ENCODE data around the gene EEF1A2.

EEF1A2 gene

DNA sequence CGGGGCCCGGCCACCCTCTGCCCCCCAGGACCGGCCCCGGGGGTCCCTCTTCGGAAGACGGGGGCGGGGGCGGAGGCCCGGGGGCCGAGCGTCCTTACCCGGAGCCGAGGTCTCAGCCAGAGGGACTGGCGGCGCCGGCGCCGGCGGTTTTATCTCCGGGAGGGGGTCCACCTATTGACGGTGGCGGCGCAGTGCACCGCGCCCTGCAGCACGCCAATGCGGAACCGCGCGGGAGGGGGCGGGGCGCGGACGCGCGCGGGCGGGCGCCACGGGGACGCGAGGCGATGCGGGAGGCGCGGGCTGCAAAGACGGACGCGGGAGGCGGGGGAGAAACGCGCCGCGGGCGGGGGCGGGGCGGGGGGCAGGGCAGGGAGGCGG lies at the start of gene EEF1A2:
Gene EEF1A2 (minus strand): TSS at position 124 of the 378 bp plus-strand sequence. CDS start 1,320 bp downstream, outside the sequence.
- H3K27ac ChIP-seq = peak within 1 kb of the TSS; percentile 71
- no peak for TF ChIP-seq ZFX (IDR thresholded peaks at IDR 0.05; ENCODE audit: borderline replicate concordance)
- TF ChIP-seq, protein P1, sequence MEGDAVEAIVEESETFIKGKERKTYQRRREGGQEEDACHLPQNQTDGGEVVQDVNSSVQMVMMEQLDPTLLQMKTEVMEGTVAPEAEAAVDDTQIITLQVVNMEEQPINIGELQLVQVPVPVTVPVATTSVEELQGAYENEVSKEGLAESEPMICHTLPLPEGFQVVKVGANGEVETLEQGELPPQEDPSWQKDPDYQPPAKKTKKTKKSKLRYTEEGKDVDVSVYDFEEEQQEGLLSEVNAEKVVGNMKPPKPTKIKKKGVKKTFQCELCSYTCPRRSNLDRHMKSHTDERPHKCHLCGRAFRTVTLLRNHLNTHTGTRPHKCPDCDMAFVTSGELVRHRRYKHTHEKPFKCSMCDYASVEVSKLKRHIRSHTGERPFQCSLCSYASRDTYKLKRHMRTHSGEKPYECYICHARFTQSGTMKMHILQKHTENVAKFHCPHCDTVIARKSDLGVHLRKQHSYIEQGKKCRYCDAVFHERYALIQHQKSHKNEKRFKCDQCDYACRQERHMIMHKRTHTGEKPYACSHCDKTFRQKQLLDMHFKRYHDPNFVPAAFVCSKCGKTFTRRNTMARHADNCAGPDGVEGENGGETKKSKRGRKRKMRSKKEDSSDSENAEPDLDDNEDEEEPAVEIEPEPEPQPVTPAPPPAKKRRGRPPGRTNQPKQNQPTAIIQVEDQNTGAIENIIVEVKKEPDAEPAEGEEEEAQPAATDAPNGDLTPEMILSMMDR (IDR thresholded peaks at IDR 0.05) = peak; percentile 59

DNA sequence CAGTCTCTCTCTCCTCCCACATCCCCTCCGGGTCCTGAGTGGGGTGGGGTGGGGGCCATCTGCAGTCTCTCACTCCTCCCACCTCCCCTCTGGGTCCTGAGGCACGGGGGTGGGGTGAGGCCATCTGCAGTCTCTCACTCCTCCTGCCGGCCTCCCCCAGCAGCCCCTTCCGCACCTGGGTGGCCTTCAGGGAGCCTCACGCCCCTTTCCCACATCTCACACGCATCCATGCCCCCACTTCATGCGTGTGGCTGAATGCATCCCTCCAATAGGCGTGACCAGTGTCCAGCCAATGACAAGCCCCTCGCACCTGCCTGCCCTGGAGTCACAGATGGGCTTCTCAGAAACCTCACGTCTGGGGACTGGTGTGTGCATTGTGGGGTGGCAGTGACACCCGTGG lies 49.7 kb upstream of the EEF1A2 start:
- H3K27ac ChIP-seq = no peak overlapping the region
- TF ChIP-seq ZFX (IDR thresholded peaks at IDR 0.05; ENCODE audit: borderline replicate concordance) = no peak
- TF ChIP-seq, protein P1 (IDR thresholded peaks at IDR 0.05) = no peak

DNA sequence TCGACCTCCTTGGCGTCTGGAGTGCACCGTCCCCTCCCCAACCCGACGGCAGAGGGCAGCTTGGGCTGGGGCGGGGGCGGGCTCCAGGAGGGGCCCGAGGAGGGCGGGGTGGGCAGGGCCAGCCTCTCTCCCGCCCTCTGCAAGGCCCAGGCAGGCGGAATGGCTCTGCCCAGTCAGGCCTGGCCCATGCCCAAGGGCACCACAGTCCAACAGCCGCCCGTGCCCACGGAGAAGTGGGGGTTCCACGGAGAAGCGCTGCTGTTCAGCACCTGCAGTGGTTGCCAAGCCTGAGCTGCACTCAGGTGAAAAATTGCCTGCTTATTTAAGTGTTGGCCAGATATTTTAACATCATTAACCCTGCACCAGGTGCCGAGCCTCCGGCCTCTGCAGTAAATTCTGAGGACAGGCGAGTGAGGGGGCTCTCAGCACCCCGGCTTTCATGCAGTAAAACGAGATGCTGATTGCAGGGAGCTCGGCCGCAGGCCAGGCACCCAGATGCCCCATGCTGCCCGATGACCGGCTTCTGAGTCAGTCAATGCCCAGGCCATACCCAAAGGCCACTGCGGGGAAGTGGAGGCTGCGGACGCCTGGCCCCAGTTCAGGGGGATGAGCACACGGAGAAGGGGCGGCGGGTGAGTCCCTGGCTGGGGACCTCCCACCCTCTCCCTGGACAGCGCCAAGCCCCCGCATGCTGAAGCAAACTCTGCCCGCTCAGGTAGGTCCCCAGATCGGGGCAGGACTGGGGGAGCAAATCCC lies 49.0 kb upstream of the EEF1A2 start, which contains the start of gene SRMS:
Gene SRMS (minus strand): TSS at position 25 of the 756 bp plus-strand sequence. CDS start 286 bp downstream, outside the sequence.
- no peak within 1 kb of the TSS for H3K27ac ChIP-seq
- TF ChIP-seq ZFX (IDR thresholded peaks at IDR 0.05; ENCODE audit: borderline replicate concordance) = no peak
- TF ChIP-seq, protein P1 (IDR thresholded peaks at IDR 0.05) = no peak

DNA sequence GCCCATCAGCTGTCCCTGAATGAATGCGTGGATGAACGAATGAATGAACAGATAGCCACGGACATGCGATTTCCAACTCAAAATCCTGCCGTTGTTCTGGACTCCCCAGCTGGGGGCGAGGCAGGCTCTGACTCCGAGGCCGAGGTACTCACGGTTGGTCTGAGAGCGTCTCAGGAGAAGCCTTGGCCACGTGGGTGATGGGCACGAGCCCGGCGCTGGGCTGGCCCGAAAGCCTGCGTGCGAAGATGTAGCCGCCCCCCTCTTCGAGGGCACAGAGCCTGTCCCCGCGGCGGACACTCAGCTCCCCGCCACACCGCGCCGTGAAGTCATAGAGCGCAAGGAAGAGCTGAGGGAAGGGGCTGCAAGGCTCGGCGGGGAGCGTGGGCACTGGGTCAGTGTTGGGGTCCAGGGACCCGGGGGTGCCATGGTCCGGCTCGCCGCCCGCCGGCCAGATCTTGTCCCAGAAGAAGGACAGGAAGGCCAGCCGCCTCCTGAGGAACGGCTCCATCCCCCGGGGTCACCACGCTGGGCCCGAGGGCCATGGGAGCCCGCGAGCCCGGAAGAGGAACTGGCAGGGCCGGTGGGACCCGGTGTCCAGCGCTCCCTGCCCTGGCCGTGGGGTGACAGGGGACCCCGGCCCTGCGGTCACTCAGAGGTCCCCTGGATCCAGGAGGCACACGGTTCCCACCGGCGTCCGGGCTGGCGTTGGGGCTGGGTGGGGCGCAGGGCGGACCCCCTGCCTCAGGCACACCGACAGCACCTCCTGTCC lies 48.3 kb upstream of the EEF1A2 start:
- TF ChIP-seq ZFX (IDR thresholded peaks at IDR 0.05; ENCODE audit: borderline replicate concordance) = no peak
- TF ChIP-seq, protein P1 (IDR thresholded peaks at IDR 0.05) = no peak
- H3K27ac ChIP-seq = no peak overlapping the region

DNA sequence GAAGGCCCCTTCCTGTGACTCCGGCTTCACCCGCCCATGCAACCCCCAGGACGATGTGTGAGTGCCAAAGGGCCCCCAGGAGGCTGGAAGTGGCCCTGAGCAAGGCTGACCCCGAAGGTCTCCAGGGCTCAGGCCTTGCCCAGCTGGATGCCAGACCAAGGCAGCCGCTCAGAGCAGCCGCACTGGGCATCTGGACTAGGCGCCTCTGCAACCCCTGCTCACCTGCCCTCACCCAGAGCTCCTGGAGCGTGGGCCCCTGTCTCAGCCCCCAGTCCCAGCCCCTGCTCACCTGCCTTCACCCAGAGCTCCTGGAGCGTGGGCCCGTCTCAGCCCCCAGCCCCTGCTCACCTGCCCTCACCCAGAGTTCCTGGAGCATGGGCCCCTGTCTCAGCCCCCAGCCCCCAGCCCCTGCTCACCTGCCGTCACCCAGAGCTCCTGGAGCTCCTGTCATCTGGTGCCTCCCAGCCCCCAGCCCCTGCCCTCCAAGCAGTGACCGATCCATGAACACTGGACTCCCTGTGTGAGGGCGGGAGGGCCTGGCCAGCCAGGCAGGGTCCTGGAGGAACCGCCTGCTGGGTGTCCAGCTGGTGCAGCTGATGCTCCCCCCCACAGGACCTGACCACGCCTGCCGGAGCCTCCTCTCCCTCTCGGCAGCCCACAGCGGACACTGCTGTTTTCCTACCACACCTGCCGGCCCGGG lies 47.5 kb upstream of the EEF1A2 start:
- H3K27ac ChIP-seq = no peak overlapping the region
- TF ChIP-seq, protein P1 (IDR thresholded peaks at IDR 0.05) = no peak
- no peak for TF ChIP-seq ZFX (IDR thresholded peaks at IDR 0.05; ENCODE audit: borderline replicate concordance)

DNA sequence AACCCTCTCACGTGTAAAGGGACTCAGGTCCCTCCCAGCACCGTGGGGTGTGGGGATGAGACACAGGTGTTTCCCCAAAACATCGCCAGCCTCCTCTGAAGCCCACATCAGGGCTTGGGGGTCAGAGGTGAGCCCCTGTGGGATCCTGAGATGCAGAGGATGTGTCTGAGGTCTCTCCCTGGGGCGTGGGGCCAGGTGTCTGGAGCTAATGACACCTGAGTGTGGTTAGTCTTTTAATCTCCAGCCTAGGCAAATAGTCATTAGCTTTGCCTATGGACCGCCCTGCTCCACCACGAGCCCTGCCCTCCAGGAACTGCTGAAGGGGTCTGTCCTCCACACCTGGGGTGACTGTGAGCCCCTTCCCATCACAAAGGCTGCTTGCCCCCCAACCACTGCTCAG lies 46.9 kb upstream of the EEF1A2 start:
- no peak for TF ChIP-seq ZFX (IDR thresholded peaks at IDR 0.05; ENCODE audit: borderline replicate concordance)
- TF ChIP-seq, protein P1 (IDR thresholded peaks at IDR 0.05) = no peak
- H3K27ac ChIP-seq = no peak overlapping the region

Data from 22Rv1 (cell line).